ENCODE data around the gene MEMO1.

Gene MEMO1

DNA sequence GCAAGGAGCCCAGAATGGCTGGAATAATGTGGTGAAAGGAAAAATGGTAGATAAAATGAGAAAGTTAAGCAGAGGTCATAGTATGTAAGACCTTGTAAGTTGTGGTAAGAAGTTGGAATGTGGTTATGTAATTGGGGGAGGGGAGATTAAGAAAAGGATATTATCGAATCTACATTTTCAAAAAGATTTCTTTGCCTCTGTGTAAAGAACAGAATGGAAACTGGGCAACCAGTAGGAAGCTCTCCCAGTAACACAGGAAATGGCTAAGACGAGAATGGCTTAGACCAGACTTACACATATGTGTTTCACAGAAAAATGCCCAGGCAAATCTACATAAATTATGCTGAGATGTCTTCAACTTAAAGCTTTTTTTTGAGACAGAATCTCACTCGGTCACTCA, 13.2 kb downstream of the MEMO1 start:
- H3K79me1 ChIP-seq (ENCODE audit: low read depth, low read length): peaks cover 6% of the 10 kb centered on the region
- WGBS, 2 donors (ENCODE audit: extremely low coverage in 2 of 2, insufficient read length in 2 of 2, insufficient replicate concordance in 1 of 2): 93% methylated on average over 1 of the region's 3 CpGs; no CpG with 5 or more reads in 1 of the 2 donors
- no peak overlapping the region for H2BK120ac ChIP-seq (ENCODE audit: low read depth, low read length)
- H3K4me3 ChIP-seq (ENCODE audit: low read length in 2 of 2): no peak overlapping the region
- no peak overlapping the region for H4K8ac ChIP-seq (ENCODE audit: low read depth, low read length)
- H3K4me2 ChIP-seq (ENCODE audit: insufficient read depth, low read length, poor library complexity, severe bottlenecking): no peak overlapping the region
- H4K91ac ChIP-seq (ENCODE audit: low read depth, low read length, poor library complexity): no peak overlapping the region
- H3K23ac ChIP-seq (ENCODE audit: low read depth, low read length, poor library complexity): no peak overlapping the region
- no peaks in the 10 kb centered on the region for H3K36me3 ChIP-seq (replicated peaks in 1 of 2; ENCODE audit: control insufficient read depth in 2 of 2, insufficient read depth in 2 of 2, low read length in 2 of 2)
- no peak overlapping the region for H2BK5ac ChIP-seq (ENCODE audit: low read length)
- no peak overlapping the region for H3K18ac ChIP-seq (ENCODE audit: low read length)
- no peaks in the 10 kb centered on the region for H3K4me1 ChIP-seq (ENCODE audit: control insufficient read depth in 2 of 2, insufficient read depth in 1 of 2, low read depth in 1 of 2, low read length in 2 of 2)
- H3K27me3 ChIP-seq (ENCODE audit: control insufficient read depth in 3 of 3, insufficient read depth in 3 of 3, low read depth in 1 of 3, low read length in 3 of 3): no peaks in the 10 kb centered on the region
- no peak overlapping the region for H3K9ac ChIP-seq (ENCODE audit: low read depth, low read length, poor library complexity)
- no peak overlapping the region for H2BK12ac ChIP-seq (ENCODE audit: low read length)
- no peak overlapping the region for H3K4ac ChIP-seq (ENCODE audit: low read length)
- H2AK5ac ChIP-seq (ENCODE audit: low read depth, low read length): no peak overlapping the region
- H3K27ac ChIP-seq (replicated peaks; ENCODE audit: low read length): no peak overlapping the region
- no peak overlapping the region for H2AFZ ChIP-seq (ENCODE audit: low read length)
- no peak for DNase-seq (ENCODE audit: low spot score)
- no peak overlapping the region for H3K14ac ChIP-seq (ENCODE audit: low read length)
- no peaks in the 10 kb centered on the region for H3K9me3 ChIP-seq (replicated peaks in 1 of 2; ENCODE audit: control insufficient read depth in 2 of 2, insufficient read depth in 1 of 2, low read depth in 1 of 2, low read length in 2 of 2)
- no peak overlapping the region for H2BK15ac ChIP-seq (ENCODE audit: low read length)

DNA sequence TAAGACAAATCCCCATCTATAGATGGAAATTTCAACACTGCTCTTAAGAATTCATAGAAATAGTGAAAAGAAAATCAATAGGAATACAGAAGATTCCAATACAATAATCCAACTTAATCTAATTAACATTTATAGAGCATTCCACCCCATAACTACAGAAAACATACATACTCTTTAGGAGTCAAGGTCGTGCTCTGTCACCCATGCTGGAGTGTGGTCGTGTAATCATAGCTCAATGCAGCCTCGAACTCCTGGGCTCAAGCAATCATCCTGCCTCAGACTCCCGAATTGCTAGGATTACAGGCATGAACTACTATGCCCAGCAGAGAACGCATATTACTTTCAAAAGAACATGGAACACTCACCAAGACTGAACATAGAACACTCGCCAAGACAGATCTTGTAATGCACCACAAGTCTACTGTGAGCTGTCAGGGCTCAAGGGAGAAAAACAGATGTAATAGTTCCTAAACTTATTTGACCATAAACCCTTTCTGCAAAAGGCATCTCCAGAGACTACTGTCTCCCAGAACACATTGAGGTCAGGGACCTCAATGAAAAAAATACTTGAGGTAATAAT, 14.1 kb downstream of the MEMO1 start:
- no peaks in the 10 kb centered on the region for H3K4me1 ChIP-seq (ENCODE audit: control insufficient read depth in 2 of 2, insufficient read depth in 1 of 2, low read depth in 1 of 2, low read length in 2 of 2)
- H3K23ac ChIP-seq (ENCODE audit: low read depth, low read length, poor library complexity): no peak overlapping the region
- H4K8ac ChIP-seq (ENCODE audit: low read depth, low read length): no peak overlapping the region
- no peak overlapping the region for H3K27ac ChIP-seq (replicated peaks; ENCODE audit: low read length)
- no peak overlapping the region for H3K4ac ChIP-seq (ENCODE audit: low read length)
- H3K36me3 ChIP-seq (replicated peaks in 1 of 2; ENCODE audit: control insufficient read depth in 2 of 2, insufficient read depth in 2 of 2, low read length in 2 of 2): no peaks in the 10 kb centered on the region
- H3K27me3 ChIP-seq (ENCODE audit: control insufficient read depth in 3 of 3, insufficient read depth in 3 of 3, low read depth in 1 of 3, low read length in 3 of 3): no peaks in the 10 kb centered on the region
- peaks cover 7% of the 10 kb centered on the region for H3K79me1 ChIP-seq (ENCODE audit: low read depth, low read length)
- no CpG with 5 or more reads among the region's 6 CpGs for WGBS, 2 donors (ENCODE audit: extremely low coverage in 2 of 2, insufficient read length in 2 of 2, insufficient replicate concordance in 1 of 2)
- H2BK12ac ChIP-seq (ENCODE audit: low read length): no peak overlapping the region
- H3K9me3 ChIP-seq (replicated peaks in 1 of 2; ENCODE audit: control insufficient read depth in 2 of 2, insufficient read depth in 1 of 2, low read depth in 1 of 2, low read length in 2 of 2): no peaks in the 10 kb centered on the region
- H3K9ac ChIP-seq (ENCODE audit: low read depth, low read length, poor library complexity): no peak overlapping the region
- H2BK5ac ChIP-seq (ENCODE audit: low read length): no peak overlapping the region
- no peak overlapping the region for H2BK15ac ChIP-seq (ENCODE audit: low read length)
- no peak overlapping the region for H3K18ac ChIP-seq (ENCODE audit: low read length)
- H2BK120ac ChIP-seq (ENCODE audit: low read depth, low read length): no peak overlapping the region
- no peak overlapping the region for H2AFZ ChIP-seq (ENCODE audit: low read length)
- no peak overlapping the region for H4K91ac ChIP-seq (ENCODE audit: low read depth, low read length, poor library complexity)
- no peak for DNase-seq (ENCODE audit: low spot score)
- H2AK5ac ChIP-seq (ENCODE audit: low read depth, low read length): no peak overlapping the region
- no peak overlapping the region for H3K4me2 ChIP-seq (ENCODE audit: insufficient read depth, low read length, poor library complexity, severe bottlenecking)
- peak overlapping the region in 1 of 2 donors; percentile 34 for H3K4me3 ChIP-seq (ENCODE audit: low read length in 2 of 2)
- no peak overlapping the region for H3K14ac ChIP-seq (ENCODE audit: low read length)

DNA sequence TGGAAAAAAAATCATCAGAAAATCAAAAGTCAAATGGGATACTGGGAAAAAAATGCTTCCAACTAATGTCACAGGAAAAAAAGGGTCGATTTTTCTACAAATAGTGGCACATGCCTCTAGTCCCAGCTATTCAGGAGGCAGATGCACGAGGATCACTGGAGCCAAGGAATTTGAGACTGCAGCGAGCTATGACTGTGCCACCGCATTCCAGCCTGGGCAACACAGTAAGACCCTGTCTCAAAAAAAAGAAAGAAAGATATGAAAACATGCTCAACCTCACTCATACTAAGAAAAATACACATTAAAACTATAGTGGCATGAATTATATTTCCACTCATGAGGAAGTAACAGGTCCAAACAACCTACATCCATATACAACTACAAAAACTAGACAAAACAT, 17.9 kb downstream of the MEMO1 start:
- Histone ChIP-seq H3K4me2 (ENCODE audit: insufficient read depth, low read length, poor library complexity, severe bottlenecking) (no peak overlapping the region), H2BK12ac (ENCODE audit: low read length) (no peak overlapping the region), H3K4me3 (ENCODE audit: low read length in 2 of 2) (no peak overlapping the region), H4K91ac (ENCODE audit: low read depth, low read length, poor library complexity) (no peak overlapping the region), H2BK120ac (ENCODE audit: low read depth, low read length) (no peak overlapping the region), H3K4ac (ENCODE audit: low read length) (no peak overlapping the region), H3K18ac (ENCODE audit: low read length) (no peak overlapping the region), H3K27ac (replicated peaks; ENCODE audit: low read length) (no peak overlapping the region), H2BK15ac (ENCODE audit: low read length) (no peak overlapping the region), H2BK5ac (ENCODE audit: low read length) (no peak overlapping the region), H2AFZ (ENCODE audit: low read length) (no peak overlapping the region), H3K9me3 (replicated peaks in 1 of 2; ENCODE audit: control insufficient read depth in 2 of 2, insufficient read depth in 1 of 2, low read depth in 1 of 2, low read length in 2 of 2) (no peaks in the 10 kb centered on the region), H3K36me3 (replicated peaks in 1 of 2; ENCODE audit: control insufficient read depth in 2 of 2, insufficient read depth in 2 of 2, low read length in 2 of 2) (no peaks in the 10 kb centered on the region), H4K8ac (ENCODE audit: low read depth, low read length) (no peak overlapping the region), H3K4me1 (ENCODE audit: control insufficient read depth in 2 of 2, insufficient read depth in 1 of 2, low read depth in 1 of 2, low read length in 2 of 2) (no peaks in the 10 kb centered on the region), H3K23ac (ENCODE audit: low read depth, low read length, poor library complexity) (no peak overlapping the region), H2AK5ac (ENCODE audit: low read depth, low read length) (no peak overlapping the region), H3K27me3 (ENCODE audit: control insufficient read depth in 3 of 3, insufficient read depth in 3 of 3, low read depth in 1 of 3, low read length in 3 of 3) (no peaks in the 10 kb centered on the region), H3K79me1 (ENCODE audit: low read depth, low read length) (peaks cover 5% of the 10 kb centered on the region), H3K14ac (ENCODE audit: low read length) (no peak overlapping the region), H3K9ac (ENCODE audit: low read depth, low read length, poor library complexity) (no peak overlapping the region)
- no CpG with 5 or more reads among the region's 4 CpGs for WGBS, 2 donors (ENCODE audit: extremely low coverage in 2 of 2, insufficient read length in 2 of 2, insufficient replicate concordance in 1 of 2)
- DNase-seq (ENCODE audit: low spot score): no peak

- Histone ChIP-seq H2AK5ac (ENCODE audit: low read depth, low read length) (no peak overlapping the region), H3K79me1 (ENCODE audit: low read depth, low read length) (peaks cover 5% of the 10 kb centered on the region), H3K4ac (ENCODE audit: low read length) (no peak overlapping the region), H3K27ac (replicated peaks; ENCODE audit: low read length) (no peak overlapping the region), H3K23ac (ENCODE audit: low read depth, low read length, poor library complexity) (no peak overlapping the region), H4K8ac (ENCODE audit: low read depth, low read length) (no peak overlapping the region), H3K18ac (ENCODE audit: low read length) (no peak overlapping the region), H3K36me3 (replicated peaks in 1 of 2; ENCODE audit: control insufficient read depth in 2 of 2, insufficient read depth in 2 of 2, low read length in 2 of 2) (no peaks in the 10 kb centered on the region), H3K9me3 (replicated peaks in 1 of 2; ENCODE audit: control insufficient read depth in 2 of 2, insufficient read depth in 1 of 2, low read depth in 1 of 2, low read length in 2 of 2) (no peaks in the 10 kb centered on the region), H2BK5ac (ENCODE audit: low read length) (no peak overlapping the region), H3K4me1 (ENCODE audit: control insufficient read depth in 2 of 2, insufficient read depth in 1 of 2, low read depth in 1 of 2, low read length in 2 of 2) (no peaks in the 10 kb centered on the region), H3K4me2 (ENCODE audit: insufficient read depth, low read length, poor library complexity, severe bottlenecking) (no peak overlapping the region), H3K4me3 (ENCODE audit: low read length in 2 of 2) (no peak overlapping the region), H2BK15ac (ENCODE audit: low read length) (no peak overlapping the region), H2BK12ac (ENCODE audit: low read length) (no peak overlapping the region), H3K27me3 (ENCODE audit: control insufficient read depth in 3 of 3, insufficient read depth in 3 of 3, low read depth in 1 of 3, low read length in 3 of 3) (no peaks in the 10 kb centered on the region), H4K91ac (ENCODE audit: low read depth, low read length, poor library complexity) (no peak overlapping the region), H3K14ac (ENCODE audit: low read length) (no peak overlapping the region), H2AFZ (ENCODE audit: low read length) (no peak overlapping the region), H2BK120ac (ENCODE audit: low read depth, low read length) (no peak overlapping the region), H3K9ac (ENCODE audit: low read depth, low read length, poor library complexity) (no peak overlapping the region)
- no peak for DNase-seq (ENCODE audit: low spot score)
- no CpG with 5 or more reads among the region's 3 CpGs for WGBS, 2 donors (ENCODE audit: extremely low coverage in 2 of 2, insufficient read length in 2 of 2, insufficient replicate concordance in 1 of 2)
These were observed 18.7 kb downstream of the MEMO1 start for GRCh38 chr2:31992025-31992579.
